HG03354 (cell line): ENCODE measurements around the gene PRSS12.
"Not testable (repeated sequence)": the region's sequence is repeated elsewhere in the genome, so short reads cannot be mapped to it uniquely, and the experiment has no call there.

Experiments
- ATAC-seq: cut with Tn5 transposase; IDR thresholded peaks from one replicate; pipeline ENCODE4 v1.9.1; 2021; ENCODE audit warnings: mild to moderate bottlenecking; ENCODE audit not compliant: unreplicated experiment, poor library complexity, severe bottlenecking

The PRSS12 gene

DNA sequence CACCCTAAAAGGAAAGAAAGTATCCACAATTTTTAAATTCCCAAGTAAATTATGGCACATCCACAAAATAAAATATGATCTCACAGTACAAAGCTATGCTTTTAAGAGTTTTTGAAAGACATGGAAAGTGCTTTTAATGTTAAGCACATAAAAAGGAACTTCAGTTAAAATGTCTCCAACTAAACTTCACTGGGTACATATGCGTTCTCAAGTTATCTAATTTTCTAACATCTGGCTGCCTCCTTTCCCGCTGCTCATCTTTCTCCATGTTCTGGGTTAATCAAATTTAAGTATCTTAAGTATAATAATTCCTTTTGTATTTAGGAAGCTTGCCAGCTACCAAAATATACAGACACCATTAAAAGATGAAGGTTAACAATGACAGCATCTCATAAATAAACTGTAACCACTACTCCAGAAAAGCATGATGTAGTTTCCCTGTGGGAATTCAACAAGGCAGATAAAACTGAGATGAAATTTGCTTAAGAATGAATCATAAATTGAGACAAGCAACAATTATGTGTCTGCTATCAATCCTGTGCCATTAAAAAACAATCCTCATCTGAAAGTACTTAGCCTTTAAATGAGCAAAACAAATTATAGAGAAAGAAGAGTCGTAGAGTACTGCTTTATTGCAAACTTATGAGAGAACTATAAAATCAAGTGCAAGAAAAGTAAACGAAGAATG lies 25.1 kb downstream of the PRSS12 start:
- ATAC-seq = no peak

GRCh38 chr4:118326585-118326984 lies 26.2 kb downstream of the PRSS12 start:
- ATAC-seq = no peak

DNA sequence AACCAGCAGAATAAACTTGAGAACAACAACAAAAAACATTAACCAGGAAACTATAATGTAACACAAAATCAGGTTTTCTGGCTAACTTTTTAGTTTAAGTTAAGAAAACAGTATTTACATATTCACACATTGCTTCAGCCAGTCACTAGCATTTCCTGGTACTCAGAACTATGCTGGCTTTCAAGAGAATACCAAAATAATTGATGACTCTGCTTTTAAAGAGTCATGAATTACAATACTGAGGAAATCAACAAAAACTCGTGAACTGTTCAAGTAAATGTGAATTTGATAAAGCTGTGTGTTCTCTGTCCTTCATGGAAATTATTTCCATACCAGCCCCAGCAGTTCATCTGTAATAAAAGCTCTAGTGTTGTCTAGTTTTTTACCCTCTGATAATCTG lies 27.4 kb downstream of the PRSS12 start:
- no peak for ATAC-seq

DNA sequence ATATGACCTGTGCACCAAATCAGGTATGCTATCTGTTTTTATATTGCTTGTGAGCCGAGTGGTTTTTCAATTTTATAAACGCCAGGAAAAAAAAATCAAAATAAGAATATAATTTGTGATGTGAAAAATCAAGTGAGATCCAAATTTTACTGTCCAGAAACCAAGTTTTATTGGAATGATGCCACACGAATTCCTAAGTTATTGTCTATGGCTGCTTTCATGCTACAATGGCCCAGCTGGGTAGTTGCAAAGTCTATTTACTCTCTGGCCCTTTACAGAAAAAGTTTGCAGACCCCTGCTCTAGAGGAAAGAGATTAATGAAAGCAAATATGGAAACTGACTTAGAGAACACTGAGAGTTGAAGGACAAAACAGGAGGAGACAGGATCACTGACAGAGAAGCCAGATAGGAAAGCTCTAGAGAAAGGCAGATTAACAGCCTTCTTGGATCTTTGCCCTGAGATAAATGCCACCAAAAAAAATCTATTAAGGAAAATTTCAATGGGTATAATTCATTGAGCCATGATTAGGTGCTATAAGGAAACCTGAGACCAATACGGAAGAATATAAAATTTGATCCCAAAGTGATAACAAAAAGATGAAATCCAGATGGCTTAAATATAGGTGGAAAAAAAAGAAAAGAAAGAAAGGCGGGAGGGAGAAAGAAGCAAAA lies 29.8 kb downstream of the PRSS12 start:
- ATAC-seq = no peak

DNA sequence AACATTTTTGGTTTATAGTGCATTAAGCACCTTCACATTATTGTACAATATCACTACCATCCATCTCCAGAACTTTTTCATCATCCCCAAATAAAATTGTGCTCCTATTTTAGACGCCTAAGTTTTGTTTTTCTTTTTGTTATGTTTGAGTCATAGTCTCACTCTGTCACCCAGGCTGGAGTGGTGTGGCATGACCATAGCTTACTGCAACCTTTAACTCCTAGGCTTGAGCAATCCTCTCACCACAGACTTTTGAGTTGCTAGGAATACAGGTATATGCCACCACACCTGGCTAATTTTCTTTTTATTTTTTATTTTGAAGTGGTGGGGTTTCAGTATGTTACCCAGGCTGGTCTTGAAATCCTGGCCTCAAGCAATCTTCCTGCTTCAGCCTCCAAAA lies 33.9 kb downstream of the PRSS12 start:
- no peak for ATAC-seq

GRCh38 chr4:118317691-118318090 lies 35.1 kb downstream of the PRSS12 start:
- no peak for ATAC-seq

- ATAC-seq = no peak
Measured at GRCh38 chr4:118314221-118314620, 38.6 kb downstream of the PRSS12 start.

DNA sequence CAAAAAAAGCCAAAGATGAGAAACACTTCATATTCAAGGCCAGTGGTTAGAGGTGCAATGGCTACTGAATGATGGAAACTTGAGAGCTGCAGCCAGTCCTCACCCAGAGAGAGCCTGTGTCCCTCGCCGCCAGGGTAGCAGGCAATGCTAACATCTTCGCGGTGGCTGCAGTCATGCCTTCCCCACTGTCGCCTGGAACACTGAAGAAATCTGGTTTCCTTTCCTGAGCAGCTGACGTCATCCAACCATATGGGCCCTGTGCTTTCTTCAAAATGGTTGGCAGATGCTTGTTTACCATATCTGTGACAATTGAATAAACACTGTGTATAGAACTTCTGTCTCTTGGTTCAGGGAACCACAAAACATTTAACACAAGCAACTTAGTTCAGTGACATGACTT lies 39.7 kb downstream of the PRSS12 start:
- ATAC-seq = no peak

DNA sequence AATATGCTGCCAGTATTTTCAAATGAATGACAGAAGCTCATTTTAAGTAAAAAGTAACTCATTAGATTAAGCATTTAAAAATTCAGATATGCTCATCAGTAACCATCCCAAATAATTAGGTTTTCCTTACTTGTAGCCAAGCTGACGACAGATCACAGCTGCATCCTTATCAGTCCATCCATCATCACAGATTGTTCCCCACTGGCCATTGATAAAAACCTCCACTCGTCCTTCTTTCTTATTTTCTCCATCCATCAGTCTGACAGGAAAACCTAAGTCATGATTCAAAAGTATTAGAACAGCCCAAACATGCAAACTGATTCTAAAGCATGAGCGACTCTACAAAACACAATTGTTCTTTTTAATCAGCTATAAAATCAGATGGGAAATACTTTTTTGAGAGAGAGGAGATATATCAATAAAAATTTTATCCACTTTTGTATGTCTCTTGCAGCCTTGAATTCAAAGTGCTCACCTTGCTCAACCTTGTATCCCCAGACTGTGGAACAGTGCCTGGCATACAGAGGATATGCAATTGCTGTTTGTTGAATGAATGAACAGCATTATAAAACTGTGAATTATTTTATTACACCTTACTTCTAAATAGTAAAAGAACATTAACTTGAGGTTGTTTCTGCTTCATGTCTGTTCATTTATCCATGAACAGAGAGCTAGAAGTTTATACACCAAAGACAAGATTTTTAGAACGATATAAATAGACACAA lies 44.3 kb downstream of the PRSS12 start:
- no peak for ATAC-seq

DNA sequence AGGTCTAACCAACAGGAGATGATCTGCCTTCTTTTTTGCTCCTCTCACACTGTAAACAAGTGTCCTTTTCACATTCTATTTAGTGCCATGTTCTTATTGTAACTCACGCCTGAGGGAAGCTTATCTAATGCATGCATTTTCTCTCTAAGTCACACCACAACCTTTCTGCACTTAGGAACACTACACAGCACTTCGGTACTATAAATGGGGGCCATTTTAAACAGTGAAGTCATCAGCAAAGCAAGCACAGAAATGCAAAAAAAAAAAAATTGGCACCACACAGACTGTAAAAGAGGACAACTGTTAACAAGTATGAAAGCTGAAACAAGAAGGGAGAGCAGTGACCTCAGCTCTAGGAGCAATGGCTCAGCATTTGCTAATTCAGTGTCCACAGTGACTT lies 45.2 kb downstream of the PRSS12 start:
- no peak for ATAC-seq

DNA sequence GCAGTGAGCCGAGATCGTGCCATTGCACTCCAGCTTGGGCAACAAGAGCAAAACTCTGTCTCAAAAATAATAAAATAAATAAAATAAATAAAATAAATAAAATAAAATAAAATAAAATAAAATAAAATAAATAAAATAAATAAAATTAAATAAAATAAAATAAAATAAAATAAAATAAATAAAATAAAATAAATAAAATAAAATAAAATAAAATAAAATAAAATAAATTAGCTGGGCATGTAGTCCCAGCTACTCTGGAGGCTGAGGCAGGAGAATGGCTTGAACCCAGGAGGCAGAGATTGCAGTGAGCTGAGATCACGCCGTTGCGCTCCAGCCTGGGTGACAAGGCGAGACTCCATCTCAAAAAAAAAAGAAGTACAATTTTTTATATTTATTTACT lies 53.2 kb downstream of the PRSS12 start:
- ATAC-seq = not testable (repeated sequence)

DNA sequence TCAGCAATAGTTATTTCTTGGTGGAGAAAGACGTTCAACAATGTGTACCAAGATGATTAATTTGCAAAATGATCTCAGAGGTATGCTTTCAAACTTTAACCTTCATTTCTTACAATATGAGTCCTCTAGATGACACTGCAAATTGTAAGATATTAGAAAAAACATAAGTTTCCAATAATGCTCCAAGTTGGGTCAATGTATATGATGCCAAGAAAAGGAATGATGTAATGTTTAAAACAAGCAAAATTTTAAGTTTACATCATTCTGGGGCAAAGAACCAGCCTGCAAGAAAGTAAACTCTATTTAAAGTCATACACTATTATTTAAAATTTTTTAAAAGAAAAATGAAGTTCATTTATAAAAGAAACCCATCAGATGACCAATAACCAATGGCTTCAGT lies 56.1 kb downstream of the PRSS12 start:
- no peak for ATAC-seq

DNA sequence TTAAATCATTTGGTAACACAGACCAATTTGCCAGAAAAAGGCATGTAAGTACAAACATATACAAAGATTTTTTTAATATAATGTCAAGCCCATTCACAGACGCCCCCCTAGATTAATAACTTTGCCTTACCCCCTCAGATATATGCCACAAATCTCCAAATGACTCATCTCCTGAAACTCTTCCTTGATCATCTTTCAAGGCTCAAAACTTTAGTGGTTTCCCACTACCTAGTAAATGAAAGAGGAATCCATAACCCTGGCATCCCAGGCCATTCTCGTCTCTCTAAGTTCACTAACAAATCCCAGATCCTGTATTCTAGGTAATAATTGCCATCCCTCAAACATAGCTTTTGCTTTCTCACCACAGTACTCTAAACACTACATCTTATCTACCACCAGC lies 61.9 kb downstream of the PRSS12 start:
- no peak for ATAC-seq

DNA sequence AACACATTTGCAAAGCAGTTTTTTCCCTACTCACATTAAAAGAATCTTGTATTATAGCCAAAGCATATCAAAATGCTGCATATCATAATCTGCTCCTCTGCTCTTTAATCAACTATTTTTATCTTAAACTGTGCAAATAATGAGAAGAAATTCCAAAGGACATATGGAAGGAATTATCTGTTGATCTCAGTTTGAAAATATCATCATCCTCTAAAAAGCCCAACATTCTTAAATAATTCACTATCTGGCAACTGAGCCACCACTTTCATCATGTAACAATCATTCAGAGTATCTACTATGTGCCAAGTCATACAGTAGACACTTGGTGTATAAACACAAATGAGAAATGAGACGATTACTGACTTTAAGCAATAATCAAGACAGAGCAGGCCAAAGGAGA lies 63.0 kb downstream of the PRSS12 start:
- no peak for ATAC-seq

- ATAC-seq = no peak
Measured at GRCh38 chr4:118287711-118288451, 64.9 kb downstream of the PRSS12 start.

DNA sequence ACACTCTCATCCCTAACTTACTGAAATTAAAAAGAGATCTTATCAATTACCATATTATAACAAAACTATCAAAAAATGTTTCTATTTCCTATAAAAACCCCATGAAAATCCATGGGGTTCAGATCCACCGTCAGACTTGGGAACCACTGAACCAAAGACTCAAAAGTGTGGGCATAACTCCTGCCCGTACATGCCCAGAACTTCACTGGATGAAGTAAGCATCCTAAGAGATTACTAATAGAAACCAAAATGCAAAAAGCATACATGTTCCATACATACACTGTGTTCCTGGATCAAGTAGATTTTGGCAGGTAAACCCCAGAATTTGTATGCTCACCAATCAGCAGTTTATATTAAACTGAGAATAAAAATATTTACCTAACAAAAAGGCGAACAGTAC lies 66.1 kb downstream of the PRSS12 start:
- ATAC-seq = no peak

- no peak for ATAC-seq
Measured at GRCh38 chr4:118285931-118286330, 66.9 kb downstream of the PRSS12 start.

- peak; percentile 63 for ATAC-seq
Measured at GRCh38 chr4:118284169-118284568, 68.6 kb downstream of the PRSS12 start.

DNA sequence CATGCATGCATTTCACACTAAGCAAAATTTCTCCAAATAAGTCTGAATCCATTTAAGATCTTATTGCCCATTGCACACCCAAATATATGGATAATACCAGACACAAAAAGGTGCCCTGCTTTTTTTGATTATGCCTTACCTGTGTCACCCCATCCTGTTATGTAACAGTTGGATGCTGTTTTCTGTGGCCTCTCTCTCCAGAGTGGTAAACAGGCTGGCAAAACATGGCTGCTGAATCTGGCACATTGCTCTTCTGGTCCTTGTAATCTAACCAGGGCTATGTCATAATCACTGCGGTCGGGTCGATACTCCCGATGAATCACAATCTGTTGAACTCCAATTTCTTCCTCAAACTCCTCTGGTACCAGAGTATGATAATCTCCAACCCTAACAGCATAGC lies 70.1 kb downstream of the PRSS12 start:
- no peak for ATAC-seq
